Adipocyte (in vitro differentiated cells): ENCODE measurements around the gene FUT9.

Experiments used
- DNase-seq: peaks from one replicate; pipeline ENCODE4 v3.0.0-alpha.2; 2015; ENCODE audit warnings: low read depth
- H3K27me3 ChIP-seq: replicated peaks from 2 replicates; pipeline ENCODE4 v1.7.0; 2013; ENCODE audit warnings: mild to moderate bottlenecking, low read length, moderate library complexity; ENCODE audit not compliant: control insufficient read depth, insufficient read depth
- H3K36me3 ChIP-seq: 2 replicates; pipeline ENCODE4 v1.7.0; 2013; ENCODE audit warnings: low read length, mild to moderate bottlenecking, moderate library complexity; ENCODE audit not compliant: control insufficient read depth, insufficient read depth, severe bottlenecking
- H3K4me1 ChIP-seq: 2 replicates; pipeline ENCODE4 v1.7.0; 2013; ENCODE audit warnings: mild to moderate bottlenecking, low read length, moderate library complexity; ENCODE audit not compliant: control insufficient read depth, insufficient read depth
- H3K4me3 ChIP-seq: 2 replicates; pipeline ENCODE4 v1.7.0; 2013; ENCODE audit warnings: mild to moderate bottlenecking, low read length, moderate library complexity
- H3K9ac ChIP-seq: 2 replicates; pipeline ENCODE4 v1.7.0; 2013; ENCODE audit warnings: mild to moderate bottlenecking, low read length, moderate library complexity
- H3K9me3 ChIP-seq: 2 replicates; pipeline ENCODE4 v1.7.0; 2013; ENCODE audit warnings: mild to moderate bottlenecking, low read length, moderate library complexity; ENCODE audit not compliant: control insufficient read depth

Gene FUT9

DNA sequence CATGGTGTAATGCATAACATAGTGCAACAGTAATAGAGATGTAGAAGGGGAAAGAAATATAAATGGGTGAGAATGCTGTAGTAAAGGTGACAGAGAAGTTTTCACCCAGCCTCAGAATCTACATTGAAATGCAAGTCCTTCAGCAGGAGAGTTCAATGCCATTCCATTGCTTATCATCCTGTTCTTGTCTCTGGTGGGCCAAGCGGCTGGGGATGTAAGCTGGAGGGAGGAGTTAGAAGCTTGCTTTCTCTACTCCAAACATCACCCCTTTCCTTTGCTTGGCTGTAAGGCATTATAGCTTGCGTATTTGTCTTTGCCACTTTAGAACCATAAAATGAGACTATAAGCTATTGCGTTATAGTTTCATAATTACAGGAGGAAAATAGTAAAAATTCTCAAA lies 2.2 kb upstream of the FUT9 start:
- H3K9ac ChIP-seq = no peak overlapping the region
- no peaks in the 10 kb centered on the region for H3K36me3 ChIP-seq
- H3K9me3 ChIP-seq = no peaks in the 10 kb centered on the region
- no peak overlapping the region for H3K4me3 ChIP-seq
- H3K4me1 ChIP-seq = no peaks in the 10 kb centered on the region
- no peak for DNase-seq
- H3K27me3 ChIP-seq = peaks cover 25% of the 10 kb centered on the region

DNA sequence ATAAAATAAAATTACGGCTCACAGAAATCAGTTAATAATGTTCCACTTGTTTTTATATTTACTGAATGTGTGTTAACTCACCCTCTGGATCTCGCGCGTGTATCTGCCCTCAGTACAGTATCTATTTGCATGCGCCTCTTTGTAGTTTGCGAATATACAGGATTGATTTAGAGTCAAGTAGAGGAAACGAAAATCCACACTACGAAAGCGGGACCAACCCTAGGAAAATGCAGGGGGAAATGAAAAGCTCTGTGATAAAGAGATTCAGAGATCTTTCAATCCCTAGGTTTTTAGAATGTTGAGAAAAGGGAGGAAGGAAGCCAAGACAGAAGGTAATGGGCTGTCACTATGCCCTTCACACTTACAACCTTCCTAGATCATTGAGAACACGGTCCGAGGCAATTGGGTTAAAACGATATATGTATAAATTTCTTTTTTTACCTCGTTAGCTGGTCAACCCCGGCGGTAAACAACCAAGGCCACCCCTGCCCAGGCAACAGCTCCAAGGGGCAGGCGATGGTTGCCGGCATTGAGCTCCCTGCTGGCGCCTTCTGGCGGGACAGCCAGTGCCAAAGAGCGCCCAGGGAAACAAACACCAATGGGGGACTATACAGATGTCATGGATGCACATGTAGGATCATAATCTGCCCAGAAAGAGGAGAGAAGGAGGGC lies 792 bp upstream of the FUT9 start:
- no peak for DNase-seq
- Histone ChIP-seq H3K4me3 (no peak overlapping the region), H3K9me3 (no peaks in the 10 kb centered on the region), H3K27me3 (peaks cover 25% of the 10 kb centered on the region), H3K4me1 (no peaks in the 10 kb centered on the region), H3K36me3 (no peaks in the 10 kb centered on the region), H3K9ac (no peak overlapping the region)

DNA sequence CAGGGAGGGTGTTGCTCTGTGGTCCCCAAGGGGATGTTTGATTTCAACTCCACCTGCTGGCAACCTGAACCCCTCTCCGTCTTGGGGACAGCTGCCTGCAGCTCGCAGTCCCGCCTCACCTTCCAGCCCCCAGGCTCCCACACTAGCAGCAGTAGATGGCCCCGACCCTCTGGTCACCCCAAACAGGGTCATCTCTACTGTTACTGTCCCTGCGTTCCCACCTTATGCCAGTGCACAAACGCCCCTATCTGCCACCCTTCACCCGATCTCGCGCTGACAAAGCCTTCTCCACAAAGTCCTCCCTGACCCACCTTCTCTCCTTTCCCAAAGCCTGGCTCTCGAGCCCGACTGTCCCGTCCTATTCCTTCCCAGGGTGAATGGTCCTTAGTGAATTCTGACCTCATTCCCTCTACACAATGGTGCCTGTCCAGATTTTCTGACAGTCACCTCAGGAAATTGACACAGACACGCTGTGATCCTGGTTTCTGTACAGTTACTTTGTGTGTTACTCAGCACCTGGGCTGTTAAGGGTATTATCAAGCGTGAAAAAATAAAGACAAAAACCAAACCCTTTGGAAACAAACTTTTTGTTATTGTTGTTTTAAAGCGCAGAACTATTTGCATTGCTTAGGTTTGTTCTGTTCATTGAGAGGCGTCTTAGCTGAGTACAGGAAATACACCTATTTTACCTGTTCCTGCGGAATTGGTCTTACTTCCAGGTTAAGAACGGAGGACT lies 728 bp downstream of the FUT9 start:
- H3K4me3 ChIP-seq = no peak overlapping the region
- no peak overlapping the region for H3K9ac ChIP-seq
- DNase-seq = no peak
- H3K36me3 ChIP-seq = no peaks in the 10 kb centered on the region
- H3K4me1 ChIP-seq = no peaks in the 10 kb centered on the region
- H3K27me3 ChIP-seq = peaks cover 25% of the 10 kb centered on the region
- H3K9me3 ChIP-seq = no peaks in the 10 kb centered on the region

DNA sequence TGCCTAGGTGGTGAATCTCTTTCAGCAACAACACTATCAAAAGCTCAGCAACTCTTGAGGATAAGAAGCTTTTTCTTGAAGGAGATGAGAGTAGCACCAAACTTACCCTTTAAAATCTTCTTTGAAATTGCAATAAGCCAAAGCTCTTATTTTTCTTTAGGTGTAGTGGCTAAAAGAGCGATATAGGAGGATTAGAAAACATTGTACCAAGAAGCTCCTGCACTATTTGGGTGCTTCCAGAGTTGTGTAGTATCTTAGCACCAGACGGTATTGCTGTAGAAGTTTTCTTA lies 1.2 kb downstream of the FUT9 start:
- Histone ChIP-seq H3K27me3 (peaks cover 25% of the 10 kb centered on the region), H3K4me3 (no peak overlapping the region), H3K4me1 (no peaks in the 10 kb centered on the region), H3K9ac (no peak overlapping the region), H3K36me3 (no peaks in the 10 kb centered on the region), H3K9me3 (no peaks in the 10 kb centered on the region)
- DNase-seq = no peak

DNA sequence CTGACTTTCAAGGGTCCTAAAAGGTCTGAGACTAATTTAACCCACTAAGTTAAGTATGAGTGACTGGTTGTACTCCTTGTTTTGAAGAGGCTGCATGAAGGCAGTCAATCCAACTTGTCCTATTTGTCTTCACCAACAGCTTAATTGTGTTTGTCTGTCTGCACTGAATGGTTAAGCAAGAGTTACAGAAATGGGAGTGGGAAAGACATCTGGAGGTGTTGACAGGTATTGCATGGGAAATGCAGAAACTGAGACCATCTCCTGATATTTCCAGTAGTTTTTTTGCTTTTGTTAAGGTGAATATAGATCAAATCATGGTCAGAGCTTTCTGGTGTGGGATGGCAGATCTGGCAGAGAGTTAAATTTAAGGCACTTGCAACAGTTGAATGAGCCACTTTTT lies 6.5 kb downstream of the FUT9 start:
- Histone ChIP-seq H3K4me3 (no peak overlapping the region), H3K9me3 (no peaks in the 10 kb centered on the region), H3K36me3 (no peaks in the 10 kb centered on the region)

DNA sequence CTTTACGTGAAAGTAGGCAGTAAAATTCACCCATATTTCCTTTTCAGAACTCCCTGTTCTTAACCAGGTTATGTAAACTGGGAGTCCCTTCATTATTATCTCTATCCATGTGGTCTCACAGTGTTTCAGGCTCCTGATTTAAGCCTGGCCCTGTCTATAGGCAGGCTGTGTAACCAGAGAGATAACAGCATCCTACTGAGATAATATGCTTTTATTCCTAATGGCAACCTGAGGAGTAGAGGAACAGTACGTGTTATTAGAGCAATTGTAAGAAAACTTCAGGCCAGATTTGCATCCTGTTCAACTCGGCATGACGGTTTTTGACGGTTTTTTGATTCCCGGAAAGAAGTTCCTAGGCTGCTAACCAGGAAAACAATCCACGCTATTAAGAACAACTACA lies 16.9 kb downstream of the FUT9 start:
- Histone ChIP-seq H3K9me3 (no peaks in the 10 kb centered on the region), H3K4me3 (no peak overlapping the region), H3K9ac (no peak overlapping the region), H3K36me3 (no peaks in the 10 kb centered on the region), H3K4me1 (no peaks in the 10 kb centered on the region), H3K27me3 (no peaks in the 10 kb centered on the region)
- DNase-seq = no peak

More for the DNA sequence above, 6.5 kb downstream of the FUT9 start:
- DNase-seq = no peak
- H3K9ac ChIP-seq = no peak overlapping the region
- no peaks in the 10 kb centered on the region for H3K4me1 ChIP-seq
- H3K27me3 ChIP-seq = no peaks in the 10 kb centered on the region

DNA sequence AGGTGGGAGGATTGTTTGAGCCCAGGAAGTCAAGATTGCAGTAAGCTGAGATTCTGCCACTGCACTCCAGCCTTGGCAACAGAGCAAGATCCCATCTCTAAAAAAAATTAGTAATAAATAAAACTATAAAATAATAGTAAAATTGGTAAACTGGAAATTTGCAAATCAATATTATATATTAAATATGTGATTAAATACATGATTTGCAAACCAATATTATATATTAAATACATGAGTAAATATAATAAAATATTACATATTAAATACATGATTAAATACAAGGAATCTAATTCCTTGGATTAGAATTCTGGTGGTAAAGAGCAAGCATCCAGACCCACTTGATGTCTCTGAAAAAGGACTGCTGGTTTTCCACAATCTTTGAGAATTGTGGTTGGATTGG lies 35.8 kb downstream of the FUT9 start:
- Histone ChIP-seq H3K4me3 (no peak overlapping the region), H3K4me1 (no peaks in the 10 kb centered on the region), H3K27me3 (no peaks in the 10 kb centered on the region), H3K36me3 (no peaks in the 10 kb centered on the region), H3K9me3 (no peaks in the 10 kb centered on the region), H3K9ac (no peak overlapping the region)
- DNase-seq = no peak

DNA sequence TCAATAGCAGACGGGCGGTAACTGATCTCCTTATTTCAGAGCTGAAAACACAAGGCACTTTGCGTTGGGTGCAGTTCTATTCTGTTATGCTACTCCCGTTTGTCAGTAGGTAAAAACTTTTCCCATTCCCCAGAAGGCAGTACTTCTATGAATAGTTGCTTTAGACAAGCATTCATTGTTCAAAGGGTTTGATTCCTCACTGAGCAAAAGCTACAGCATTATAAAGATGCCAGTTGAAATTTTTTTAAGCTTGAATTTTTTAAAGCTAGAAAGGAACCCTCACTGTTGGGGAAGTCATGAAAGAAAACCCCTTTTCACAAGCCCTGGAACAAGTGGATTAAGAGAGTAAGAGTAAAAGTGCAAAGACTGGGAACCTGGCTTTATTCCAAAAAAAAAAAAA lies 42.3 kb downstream of the FUT9 start:
- DNase-seq = no peak
- no peaks in the 10 kb centered on the region for H3K4me1 ChIP-seq

DNA sequence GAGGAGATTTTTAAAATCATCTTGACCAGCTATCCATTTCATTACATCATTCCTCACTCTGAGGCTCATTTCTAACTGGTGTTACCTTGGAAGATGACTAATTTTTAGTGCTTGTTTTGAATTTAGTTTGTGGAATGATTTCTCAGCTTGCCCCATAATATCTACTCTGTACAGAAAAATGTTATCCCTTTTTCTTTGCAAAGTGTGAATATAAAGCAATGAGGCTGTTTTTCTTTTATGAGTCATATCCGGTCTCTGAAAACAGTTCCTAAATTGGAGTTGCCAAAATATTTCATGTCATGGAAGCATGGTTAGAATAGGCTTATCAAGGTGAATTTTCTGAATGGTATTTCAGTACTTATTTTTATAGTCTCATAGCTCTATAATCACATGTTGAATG lies 43.8 kb downstream of the FUT9 start:
- no peaks in the 10 kb centered on the region for H3K27me3 ChIP-seq
- no peak for DNase-seq
- no peak overlapping the region for H3K4me3 ChIP-seq
- H3K9me3 ChIP-seq = no peaks in the 10 kb centered on the region
- H3K36me3 ChIP-seq = no peaks in the 10 kb centered on the region
- no peak overlapping the region for H3K9ac ChIP-seq
- no peaks in the 10 kb centered on the region for H3K4me1 ChIP-seq

More for the DNA sequence above, 42.3 kb downstream of the FUT9 start:
- Histone ChIP-seq H3K9ac (no peak overlapping the region), H3K36me3 (no peaks in the 10 kb centered on the region), H3K9me3 (no peaks in the 10 kb centered on the region), H3K4me3 (no peak overlapping the region), H3K27me3 (no peaks in the 10 kb centered on the region)

DNA sequence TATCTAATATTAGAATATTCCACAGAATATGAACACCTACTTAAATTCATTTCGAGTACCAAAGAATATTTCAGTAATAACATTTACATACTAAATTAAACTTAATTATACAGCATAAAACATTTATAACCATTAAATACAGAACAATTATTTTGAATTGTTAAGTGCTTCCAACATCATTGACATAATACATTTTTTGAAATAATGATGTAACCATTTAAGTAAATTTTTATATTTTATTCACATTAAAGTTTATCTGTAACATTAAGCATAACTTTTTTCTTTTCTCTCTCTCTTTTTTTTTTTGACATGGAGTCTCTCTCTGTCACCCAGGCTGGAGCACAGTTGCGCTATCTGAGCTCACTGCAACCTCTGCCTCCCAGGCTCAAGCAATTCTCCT lies 44.5 kb downstream of the FUT9 start:
- Histone ChIP-seq H3K4me3 (no peak overlapping the region), H3K4me1 (no peaks in the 10 kb centered on the region), H3K36me3 (no peaks in the 10 kb centered on the region), H3K9ac (no peak overlapping the region), H3K9me3 (no peaks in the 10 kb centered on the region), H3K27me3 (no peaks in the 10 kb centered on the region)
- DNase-seq = no peak

DNA sequence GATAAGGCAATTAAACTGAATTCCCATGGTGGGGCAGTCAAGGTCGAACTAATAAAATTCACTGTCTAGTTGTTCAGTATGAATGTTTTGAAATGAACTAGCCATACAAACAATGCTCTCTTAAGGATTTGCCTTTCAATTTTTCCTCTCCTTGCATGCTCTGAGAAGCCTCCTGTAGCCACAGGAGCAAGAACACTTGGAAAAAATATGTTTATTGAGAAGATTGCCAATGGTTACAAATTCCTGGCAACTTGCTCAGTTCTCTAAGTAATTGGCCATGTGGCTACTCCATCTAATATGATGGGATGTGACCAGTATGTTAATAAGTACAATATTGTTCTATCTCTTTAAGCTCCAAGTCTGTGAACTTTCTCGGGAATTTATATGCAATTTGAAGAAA lies 49.4 kb downstream of the FUT9 start:
- no peaks in the 10 kb centered on the region for H3K27me3 ChIP-seq
- no peaks in the 10 kb centered on the region for H3K4me1 ChIP-seq
- no peaks in the 10 kb centered on the region for H3K36me3 ChIP-seq
- H3K4me3 ChIP-seq = no peak overlapping the region
- no peaks in the 10 kb centered on the region for H3K9me3 ChIP-seq
- H3K9ac ChIP-seq = no peak overlapping the region
- DNase-seq = no peak

DNA sequence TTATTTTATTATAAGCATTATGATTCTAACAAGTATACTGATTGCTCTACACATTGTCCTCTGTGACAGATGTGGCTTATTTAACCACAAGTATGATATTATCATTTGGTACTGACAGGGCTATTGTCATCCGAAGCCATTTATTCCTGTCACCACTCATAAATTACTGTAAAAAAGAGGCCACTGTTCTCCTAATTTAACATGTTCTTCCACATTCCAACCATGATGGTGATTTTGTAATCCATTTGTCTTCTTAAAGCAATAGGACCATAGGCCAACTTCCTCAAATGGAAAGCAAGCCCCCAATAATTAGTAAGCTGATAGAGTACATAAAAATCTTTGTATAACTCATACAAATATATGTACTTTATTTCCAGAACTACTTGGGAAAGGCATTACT lies 50.6 kb downstream of the FUT9 start:
- H3K9me3 ChIP-seq = no peaks in the 10 kb centered on the region
- no peak overlapping the region for H3K9ac ChIP-seq
- H3K4me1 ChIP-seq = no peaks in the 10 kb centered on the region
- DNase-seq = no peak
- H3K27me3 ChIP-seq = no peaks in the 10 kb centered on the region
- no peak overlapping the region for H3K4me3 ChIP-seq
- H3K36me3 ChIP-seq = no peaks in the 10 kb centered on the region
